SK-N-SH (cell line): ENCODE data around the gene IFNA6.

Source experiments
- EZH2phosphoT487 ChIP-seq: fragments of 200-600 bp; sonication (generic); IDR thresholded peaks from 2 replicates; pipeline ENCODE4 v1.6.1; 2017; ENCODE audit warnings: low read depth, mixed run types, mild to moderate bottlenecking, antibody characterized with exemption, moderate library complexity, borderline replicate concordance
- USF2 ChIP-seq: fragments of 150-350 bp; IDR thresholded peaks from 2 replicates; pipeline ENCODE4 v1.6.1; 2017; ENCODE audit warnings: antibody characterized with exemption, low read length, low read depth, borderline replicate concordance

GRCh38 chr9:21305213-21305612 lies 45.5 kb downstream of the IFNA6 start, which contains the start of gene IFNA5:
- TF ChIP-seq EZH2phosphoT487 = no peak
- TF ChIP-seq USF2 = no peak
